ENCODE data around the gene MPP7.
A peak's percentile ranks its signal among the peaks of the same experiment; 100 is the strongest.
"Not testable (repeated sequence)": the region's sequence is repeated elsewhere in the genome, so short reads cannot be mapped to it uniquely, and the experiment has no call there.

MPP7 gene

DNA sequence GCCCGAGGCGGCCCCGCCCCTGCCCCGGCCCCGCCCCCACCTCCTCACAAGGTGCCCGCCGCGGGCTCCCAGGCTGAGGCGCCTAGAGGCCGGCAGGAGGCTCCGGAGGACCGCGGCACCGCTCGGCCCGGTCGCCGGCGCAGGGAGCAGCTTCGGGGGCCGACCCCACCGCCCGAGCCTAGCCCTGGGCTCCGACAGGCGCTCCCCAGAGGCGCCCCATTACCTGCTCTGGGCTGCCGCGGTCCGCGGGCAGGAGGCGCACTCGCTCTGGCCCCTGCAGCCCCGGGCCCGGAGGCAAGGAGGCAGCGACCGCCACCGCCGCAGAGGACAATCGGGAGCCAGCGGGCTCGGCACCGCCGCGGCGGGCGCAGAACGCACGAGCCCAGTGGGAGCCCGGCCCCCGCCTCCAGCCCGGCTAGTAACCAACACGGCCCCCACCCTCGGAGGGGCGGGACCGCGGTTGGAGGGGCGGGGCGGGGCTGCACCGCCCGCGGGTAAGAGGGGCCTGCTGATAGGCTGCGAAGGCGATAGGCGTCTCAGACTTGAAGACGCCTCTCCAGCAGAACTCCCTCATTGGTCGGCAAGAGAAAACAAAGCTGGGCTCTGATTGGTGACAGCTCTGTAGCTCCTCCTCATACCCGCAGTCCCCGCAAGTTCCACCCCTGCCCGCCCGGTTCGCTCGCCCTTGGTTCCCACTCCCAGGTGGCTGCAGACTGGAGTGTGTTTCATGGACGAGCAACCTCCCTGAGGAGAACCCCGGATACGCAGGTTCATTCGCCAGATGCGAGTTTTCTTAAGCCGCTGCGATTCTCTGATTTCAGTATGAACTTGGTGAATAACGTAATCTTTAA is at the start of gene MPP7:
Gene MPP7, minus strand, starts transcription at position 427 of the 851 bp plus-strand sequence. CDS start 64,460 bp downstream, outside the sequence.
- peak; percentile 97 for DNase-seq

DNA sequence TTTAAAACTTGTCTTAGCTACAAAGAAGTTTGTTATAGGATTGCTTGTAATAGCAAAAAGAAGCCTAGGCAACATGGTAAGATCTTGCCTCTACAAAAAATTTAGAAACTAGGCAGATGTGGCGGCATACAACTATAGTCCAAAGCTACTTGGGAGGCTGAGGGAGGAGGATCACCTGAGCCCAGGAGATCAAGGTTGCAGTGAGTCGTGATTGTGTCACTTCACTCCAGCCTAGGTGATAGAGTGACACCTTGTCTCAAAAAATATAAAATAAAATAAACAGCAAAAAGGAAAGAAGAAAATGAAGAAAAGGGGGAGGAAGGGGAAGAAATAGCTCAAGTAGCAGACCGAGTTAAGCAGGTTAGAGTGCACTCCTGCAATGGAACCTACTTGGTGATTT is 47.0 kb upstream of the MPP7 start:
- no peak for DNase-seq

DNA sequence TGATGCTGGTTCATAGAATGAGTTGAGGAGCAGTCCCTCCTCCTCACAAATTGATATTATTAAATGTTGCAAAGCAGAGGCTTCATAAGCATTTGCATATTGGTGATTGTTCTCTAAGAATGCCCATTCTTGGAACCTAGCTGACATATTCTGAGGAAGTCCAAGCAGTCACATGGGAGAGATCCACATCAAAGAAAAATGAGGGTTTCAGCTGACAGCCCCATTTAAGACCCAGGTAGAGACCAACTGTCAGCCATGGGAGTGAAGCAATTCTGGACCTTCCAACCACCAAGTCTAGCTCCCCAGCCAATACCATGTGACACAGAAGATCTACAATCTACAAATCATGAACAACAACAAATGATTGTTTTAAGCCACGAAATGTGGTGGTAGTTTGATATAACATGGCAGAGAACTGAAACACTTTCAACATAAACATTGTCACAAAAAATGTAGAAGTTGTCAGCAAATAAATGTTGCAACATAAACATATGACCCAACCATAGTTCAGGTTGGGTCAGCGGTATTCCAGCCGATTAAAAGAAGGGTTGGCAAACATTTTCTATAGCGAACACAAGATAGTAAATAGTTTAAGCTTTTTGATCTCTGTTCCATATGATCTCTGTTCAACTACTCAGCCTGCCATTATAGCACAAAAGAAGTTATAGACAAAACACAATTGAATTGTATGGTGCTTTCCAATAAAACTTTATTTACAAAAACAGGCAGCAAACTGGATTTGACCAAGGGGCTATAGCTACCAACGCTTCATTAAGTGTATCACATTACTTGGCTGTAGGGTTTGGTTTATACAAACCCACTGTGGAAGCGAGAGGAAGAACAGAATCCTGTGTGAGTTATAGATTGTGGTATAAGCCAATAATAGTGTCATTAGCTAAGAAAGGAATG is 41.4 kb upstream of the MPP7 start:
- DNase-seq: peak; percentile 43

DNA sequence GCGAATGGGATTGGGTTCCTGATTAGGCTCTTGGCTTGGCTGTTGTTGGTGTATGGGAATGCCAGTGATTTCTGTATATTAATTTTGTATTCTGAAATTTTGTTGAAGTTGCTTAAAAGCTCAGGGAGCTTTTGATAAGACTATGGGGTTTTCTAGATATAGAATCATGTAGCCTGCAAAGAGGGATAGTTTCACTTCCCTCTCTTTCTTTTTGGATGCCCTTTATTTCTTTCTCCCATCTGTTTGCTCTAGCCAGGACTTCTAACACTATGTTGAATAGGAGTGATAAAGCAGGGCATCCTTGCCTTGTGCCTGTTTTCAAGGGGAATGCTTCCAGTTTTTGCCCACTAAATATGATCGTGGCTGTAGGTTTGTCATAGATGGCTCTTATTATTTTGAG is 40.4 kb upstream of the MPP7 start:
- no peak for DNase-seq

DNA sequence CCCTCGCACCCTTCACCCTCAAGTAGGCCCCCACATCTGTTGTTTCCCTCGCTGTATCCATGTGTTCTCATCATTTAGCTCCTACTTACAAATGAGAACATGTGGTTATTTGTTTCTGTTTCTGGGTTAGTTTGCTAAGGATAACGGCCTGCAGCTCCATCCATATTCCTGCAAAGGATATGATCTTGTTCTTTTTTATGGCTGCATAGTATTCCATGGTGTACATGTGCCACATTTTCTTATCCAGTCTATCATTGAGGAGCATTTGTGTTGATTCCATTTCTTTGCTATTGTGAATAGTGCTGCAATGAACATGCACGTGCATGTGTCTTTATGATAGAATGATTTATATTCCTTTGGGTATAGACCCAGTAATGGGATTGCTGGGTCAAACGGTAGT is 38.8 kb upstream of the MPP7 start:
- not testable (repeated sequence) for DNase-seq

DNA sequence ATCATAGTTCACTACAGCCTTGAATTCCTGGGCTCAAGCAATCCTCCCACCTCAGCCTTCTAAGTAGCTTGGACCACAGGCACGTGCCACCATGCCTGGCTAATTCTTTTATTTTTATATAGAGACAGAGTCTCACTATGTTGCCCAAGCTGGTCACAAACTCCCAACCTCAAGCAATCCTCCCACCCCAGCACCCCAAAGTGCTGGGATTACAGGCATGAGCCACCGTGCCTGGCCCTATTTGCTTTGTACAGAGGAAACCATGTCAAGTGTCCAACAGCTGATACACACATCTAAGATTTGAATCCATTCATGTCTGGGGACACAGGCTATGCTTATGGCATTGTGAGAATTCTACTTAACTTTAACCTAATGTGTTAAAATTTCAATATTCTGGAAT is 29.9 kb upstream of the MPP7 start:
- no peak for DNase-seq

DNA sequence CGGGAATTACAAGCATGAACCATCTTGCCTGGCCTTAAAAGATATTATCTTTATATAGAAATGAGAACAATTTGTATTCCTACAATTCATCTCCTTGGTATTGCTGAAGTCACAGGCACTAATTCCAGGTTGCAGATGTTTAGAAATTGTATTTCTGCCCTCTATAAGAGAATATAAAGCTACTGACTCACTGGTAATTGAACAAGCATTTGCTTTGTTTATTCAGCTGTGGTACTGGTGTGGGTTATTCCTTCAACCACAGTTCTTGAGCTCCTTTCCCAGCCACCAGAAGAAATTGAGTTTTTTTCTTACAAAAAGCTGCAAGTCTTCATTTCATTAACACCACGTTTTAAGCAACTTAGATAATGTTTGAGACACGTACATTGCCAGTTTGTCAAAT is 29.0 kb upstream of the MPP7 start:
- DNase-seq: no peak

DNA sequence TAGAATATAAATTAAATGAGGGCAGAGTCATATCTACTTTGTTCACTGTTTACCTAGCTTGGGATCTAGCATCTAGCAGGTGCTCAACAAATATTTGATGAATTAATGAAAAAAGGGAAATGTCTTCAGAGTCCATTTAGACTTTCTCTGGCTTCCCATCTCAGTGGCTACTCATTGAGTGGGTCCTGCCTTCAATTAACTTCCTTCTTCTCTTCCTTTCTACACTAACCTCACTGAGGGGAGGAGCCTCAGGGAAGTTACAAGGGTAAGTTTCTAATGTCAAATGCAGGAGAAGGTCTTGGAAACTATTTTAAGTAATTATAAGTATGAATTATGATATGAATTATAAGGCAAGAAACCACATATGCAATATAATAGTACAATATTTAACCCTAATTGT is 28.2 kb upstream of the MPP7 start:
- DNase-seq: peak; percentile 23

DNA sequence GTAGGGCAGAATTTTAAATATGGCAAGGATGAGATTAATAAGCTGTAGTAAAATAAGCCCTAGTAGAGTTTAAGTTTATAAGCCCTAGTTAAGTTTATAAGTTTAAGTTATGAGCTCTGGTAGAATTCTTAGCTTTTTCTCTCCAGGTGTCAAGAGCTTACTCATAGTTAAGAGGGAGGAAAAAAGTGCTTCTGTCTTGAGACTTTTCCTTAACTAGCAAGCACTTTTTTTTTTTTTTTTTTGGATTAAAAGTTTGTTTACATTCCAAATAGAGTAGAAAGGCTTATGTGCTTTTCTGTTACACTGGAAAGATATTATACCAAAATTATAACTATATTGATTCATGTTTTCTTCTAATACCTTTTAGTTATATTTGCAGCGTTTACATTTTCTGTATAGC is 25.5 kb upstream of the MPP7 start:
- DNase-seq: no peak

DNA sequence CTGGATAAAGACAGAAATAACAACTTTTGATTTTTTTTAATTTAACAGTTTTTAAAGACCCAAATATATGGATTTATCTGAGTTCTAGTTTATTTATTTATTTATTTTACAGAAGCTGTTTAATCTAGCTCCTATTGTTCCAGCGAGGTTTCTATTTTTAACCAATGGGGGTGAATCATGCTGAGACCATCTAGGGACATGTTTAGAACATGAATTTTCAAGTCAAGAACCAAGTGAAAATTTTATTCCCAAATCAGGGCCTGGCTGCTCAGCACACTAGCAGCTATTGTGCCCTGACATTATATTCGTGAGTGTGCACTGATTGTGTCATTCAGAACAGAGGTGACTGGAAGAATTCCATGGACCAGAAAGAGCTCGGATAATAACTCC is 24.6 kb upstream of the MPP7 start:
- no peak for DNase-seq

DNA sequence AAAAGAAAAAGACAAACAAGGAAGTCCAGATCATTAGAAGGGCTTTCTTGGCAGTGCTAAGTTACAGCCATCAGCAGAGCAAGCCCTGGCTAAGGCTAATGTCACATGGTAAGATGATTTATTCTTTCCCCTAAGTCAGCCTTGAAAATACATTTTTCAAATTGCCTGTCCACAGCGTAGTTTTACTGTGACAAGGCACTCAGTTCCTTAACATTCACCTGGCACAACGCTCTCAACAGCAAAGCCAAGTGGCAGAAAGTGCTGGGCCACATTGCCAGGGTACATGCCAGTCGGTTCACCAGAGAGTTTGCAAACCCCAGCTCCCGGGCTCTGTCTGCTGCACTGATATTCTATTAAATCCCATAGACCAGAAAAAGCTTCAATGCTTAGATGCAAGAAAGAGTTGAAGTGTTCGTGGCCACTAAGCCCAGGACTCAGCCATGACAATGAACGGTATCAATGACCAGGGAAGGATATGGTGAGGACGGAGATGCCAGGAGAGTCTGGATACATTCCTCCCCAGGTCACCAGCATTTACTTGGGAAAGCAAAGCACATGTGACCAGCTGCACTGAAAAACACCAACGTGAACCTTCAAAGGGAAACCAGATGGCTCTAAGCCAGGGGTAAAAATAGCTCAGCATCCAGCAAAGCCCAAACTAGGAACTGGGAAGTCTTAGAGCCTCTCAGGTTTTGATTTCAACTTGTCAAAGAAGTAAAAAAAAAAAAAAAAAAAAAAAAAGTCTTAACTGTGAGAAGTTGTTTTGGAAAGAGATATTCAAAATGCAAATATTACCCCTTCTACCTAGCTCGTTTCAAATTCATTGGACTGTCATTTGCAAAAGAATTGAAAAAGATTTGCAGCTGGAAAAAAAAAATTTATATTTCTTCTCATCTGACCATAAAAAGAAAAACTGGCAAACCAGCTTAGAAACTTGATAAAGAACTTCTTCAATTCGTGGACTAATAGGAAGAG is 23.9 kb upstream of the MPP7 start:
- peak; percentile 21 for DNase-seq

DNA sequence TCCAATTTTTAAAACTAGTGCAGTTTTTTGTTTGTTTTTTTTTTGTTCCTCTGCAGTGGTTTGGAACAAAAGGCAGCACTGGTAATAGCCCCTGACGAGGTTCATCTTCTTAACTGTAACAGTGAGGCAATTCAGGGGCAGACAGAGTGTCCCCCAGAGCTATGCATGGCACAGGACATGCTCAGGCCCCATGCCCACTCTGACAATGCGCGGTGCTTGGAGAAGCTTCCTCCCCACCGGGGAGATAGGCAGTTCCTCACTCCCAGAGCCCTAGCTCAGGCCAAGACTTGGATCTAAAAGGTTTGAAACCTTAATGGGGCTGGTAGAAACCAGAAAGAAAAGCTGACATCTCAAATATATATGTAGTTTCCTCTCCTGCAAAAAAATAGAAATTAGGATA is 17.9 kb upstream of the MPP7 start:
- DNase-seq: no peak

DNA sequence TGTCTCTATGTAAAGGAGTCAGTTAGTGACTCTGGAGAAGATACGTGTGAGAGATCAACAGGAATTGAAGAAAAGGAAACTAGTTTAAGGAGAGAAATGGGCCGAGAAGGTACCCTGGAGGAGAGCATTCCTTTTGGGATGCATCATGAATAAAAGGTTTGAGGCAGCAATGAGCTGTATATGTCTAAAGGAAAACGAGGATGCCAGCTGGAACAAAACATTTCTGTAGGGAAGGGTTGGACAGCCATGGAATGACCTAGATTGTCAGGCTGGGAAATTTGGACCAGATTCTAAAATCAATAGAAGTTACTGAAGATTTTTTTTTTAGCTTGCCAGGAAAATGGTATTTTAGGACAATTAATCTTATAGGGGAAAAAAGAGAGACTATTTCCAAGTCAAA is 17.2 kb upstream of the MPP7 start:
- DNase-seq: no peak

DNA sequence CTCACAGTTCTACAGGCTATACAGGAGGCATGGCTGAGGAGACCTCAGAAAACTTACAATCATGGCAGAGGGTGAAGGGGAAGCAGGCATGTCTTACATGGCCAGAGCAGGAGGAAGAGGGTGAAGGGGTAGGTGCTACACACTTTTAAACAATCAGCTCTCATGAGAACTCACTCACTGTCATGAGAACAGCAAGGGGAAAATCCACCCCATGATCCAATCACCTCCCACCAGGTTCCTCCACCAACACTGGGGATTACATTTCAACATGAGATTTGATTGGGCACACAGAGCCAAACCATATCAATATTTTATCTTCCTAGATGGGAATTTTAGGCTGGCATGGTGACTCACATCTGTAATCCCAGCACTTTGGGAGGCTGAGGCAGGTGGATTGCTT is 16.2 kb upstream of the MPP7 start:
- DNase-seq: peak; percentile 21

DNA sequence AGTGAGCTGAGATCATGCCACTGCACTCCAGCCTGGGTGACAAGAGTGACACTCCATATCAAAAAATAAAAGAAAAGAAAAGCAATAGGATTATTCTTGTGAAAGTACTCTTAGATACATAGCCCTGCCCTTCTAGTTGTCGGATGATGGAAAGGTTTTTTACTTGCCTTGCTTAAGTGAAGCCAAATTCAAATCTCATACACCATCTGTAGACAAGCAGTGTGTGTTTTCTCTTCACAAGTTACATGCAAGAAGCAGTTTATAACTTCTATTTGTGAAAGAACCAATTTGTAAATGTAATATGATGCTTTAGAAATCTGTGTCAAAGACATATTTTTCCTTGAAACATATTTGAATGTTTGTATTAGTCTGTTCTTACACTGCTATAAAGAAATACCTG is 15.8 kb upstream of the MPP7 start:
- no peak for DNase-seq

DNA sequence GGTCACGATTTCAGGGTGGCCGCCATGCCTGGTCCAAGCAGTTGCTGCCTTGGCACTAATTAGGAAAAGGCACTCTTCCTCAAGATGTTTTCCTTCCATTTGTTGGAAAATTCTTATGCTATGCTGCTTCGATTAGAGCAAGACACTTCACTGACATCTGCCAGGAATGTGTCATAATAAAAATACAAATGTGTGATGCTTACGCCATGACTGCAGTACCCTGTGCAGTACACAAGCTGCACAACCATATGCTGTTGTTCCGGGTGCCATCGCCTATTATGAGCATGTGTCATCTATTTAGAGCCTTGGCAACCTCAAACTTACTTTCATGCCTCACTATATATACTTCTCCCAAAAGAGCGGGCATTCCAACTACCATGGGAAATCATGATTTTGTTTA is 14.9 kb upstream of the MPP7 start:
- no peak for DNase-seq

DNA sequence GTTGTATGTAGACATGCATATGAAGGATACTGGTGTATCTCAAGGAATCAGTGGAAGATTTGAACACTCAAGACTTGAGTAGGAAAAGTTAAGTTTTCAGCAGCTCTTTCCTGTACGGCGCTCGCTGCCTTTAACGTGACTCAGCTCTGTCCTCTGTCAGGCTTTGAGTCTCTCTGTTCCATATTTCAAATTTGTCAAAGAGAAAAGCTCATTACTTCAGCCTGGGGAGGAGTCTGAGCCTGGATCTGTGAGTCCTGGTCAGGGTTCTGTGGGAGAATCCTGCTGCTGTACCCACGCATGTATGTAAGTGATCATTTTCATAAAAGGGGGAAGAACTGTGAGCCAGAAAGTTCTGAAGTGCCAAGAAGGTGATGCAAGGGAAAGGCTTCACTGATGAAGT is 13.8 kb upstream of the MPP7 start:
- peak; percentile 27 for DNase-seq

DNA sequence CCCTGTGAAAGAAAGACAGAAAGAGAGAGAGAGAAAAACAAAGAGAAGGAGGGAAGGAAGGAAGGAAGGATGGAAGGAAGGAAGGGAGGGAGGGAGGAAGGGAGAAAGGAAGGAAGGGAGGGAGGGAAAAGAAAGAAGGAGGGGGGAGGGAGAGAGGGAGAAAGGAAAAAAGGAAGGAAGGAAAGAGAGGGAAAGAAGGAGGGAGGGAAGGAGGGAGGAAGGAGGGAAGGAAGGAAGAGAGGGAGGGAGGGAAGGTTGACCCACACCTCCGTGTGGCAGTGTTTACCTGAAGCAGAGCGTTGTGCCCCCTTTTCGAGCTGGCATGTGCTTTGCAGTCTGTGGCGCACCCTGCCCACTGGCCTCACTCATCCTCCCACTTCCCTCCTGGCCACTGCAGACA is 12.3 kb upstream of the MPP7 start:
- no peak for DNase-seq

DNA sequence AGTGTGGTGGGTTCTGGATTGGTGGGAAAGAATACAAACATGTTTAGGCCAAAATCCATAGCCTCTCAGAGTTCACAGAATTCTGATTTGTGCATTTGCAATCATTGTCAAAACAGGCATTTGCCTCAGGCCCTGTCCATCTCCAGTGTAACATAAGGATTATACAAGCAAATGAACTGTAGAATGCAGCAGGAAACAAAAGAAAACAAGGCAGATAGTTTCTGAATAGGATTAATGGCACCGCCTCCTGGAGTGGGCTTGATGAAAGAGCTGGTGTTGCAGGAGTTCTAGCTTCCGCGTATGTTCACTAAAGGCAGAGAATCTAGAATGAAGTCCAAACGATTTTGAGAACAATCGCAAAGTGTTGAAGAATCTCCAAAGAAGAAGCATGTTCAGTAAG is 11.3 kb upstream of the MPP7 start:
- no peak for DNase-seq

DNA sequence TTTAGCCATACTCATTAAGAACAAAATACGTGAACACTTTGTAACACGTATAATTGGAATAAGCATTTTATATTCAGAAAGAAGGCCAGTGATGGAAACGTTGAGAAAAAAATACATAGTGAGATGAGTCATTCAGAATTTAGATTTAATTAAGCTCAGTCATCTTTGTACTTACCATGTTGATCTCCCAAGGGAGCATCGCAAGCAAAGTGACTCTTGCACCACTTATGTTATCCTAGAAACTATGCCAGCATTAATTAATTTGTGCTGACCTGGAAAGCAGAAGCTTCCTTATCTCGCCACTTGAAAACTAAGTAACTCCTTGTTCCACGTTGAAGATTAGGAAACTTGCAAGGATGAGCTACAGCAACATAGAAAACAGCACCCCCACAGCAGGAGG is 9.7 kb upstream of the MPP7 start:
- no peak for DNase-seq

DNA sequence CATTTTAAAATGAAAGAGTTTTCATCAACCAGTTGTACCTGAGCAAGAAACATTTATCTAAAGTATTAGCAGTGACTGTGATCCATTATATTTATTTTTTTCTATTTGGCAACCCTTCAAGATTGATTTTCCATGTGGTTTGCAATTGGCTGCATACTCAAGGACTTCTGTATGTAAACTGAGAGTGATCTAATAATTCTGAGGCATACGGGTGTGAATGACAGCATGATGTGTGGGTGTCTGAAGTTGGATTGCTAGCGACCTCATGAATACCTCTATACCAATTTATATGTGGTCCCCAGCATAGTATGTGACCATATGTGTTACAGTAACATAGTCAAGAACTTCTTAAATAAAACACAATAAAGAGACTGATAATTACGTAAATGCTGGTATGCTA is 8.2 kb upstream of the MPP7 start:
- DNase-seq: no peak

DNA sequence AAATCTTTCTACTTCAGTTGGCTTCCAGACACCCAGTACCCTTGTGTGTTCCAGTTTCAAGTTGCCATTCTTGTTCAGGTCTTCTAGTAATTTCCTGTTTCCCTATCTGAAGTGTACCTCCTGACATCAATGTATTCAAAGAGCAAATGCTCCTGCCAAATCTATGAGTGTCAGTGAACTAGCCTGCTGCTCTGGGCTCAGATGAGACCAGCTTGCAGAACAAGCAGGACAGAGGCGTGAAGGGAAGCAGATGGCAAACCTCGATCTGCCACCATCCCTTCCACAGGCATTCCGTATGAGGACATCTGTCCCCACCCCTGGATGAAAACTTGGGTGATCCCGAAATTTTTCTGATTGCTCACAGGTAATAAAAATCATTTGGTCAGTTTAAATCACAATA is 4.4 kb upstream of the MPP7 start:
- DNase-seq: no peak

DNA sequence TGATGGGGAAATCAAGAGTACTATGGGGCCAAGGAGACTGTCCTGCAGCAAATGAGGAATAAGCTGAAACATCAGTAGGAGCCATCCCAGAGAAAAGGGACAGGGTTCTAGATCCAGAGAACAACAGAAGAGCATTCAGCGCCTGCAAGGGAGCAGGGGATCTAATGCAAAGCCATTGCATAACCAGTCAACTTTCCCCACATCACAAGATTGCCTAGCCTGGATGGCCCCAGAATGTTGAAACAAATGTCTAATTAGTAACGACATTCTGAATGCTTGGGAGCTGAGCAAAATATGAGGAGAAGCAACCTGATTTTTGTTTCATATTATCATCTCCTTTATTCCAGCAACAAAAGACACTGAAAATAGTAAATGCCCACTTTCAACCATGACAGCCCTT is 2.7 kb upstream of the MPP7 start:
- DNase-seq: peak; percentile 61

Data from suppressor macrophage treated with lipopolysaccharide for 4 hours (primary cell).